D721Med (cell line): ENCODE results near the gene KCNIP4.

Experiments
- DNase-seq: peaks from one replicate; pipeline ENCODE4 v3.0.0; 2011; ENCODE audit warnings: low spot score; ENCODE audit not compliant: insufficient read length
- FAIRE-seq: peaks from 2 replicates; lab custom pipeline; 2011; peaks lifted over from hg19 to GRCh38; lab: Jason Lieb, UNC
- TF ChIP-seq, protein P1 (sequence below): IDR thresholded peaks from 2 replicates; pipeline ENCODE4 v1.5.1; 2012; ENCODE audit warnings: mild to moderate bottlenecking, control low read depth; ENCODE audit not compliant: insufficient read depth; ENCODE audit errors: missing control alignments

The KCNIP4 gene

DNA sequence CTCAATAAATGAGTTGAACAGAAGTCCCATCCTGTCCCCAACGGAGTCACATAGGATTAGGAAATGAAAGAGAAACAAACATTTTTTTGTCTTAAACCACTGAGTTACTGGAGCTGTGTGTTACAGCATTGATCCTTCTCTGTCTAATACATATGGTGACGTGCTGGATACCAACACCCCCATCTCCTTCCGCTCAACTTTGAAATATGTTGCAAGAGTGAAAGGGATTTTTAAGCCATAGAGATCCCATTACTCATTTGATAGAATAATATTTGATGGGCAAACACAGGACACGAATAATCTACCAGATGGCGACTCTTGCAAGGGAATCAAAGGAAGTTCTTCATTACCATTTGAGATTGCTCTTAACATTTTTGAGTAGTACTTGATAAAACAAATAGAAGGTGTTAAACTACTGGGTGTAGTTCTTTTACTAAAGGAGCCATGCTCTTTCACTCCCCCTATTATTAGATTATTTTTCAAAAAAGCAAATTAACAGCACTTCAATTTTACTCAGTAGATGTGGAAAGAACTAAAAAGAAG lies 1107.9 kb downstream of the KCNIP4 start:
- no peak for DNase-seq
- TF ChIP-seq, protein P1, sequence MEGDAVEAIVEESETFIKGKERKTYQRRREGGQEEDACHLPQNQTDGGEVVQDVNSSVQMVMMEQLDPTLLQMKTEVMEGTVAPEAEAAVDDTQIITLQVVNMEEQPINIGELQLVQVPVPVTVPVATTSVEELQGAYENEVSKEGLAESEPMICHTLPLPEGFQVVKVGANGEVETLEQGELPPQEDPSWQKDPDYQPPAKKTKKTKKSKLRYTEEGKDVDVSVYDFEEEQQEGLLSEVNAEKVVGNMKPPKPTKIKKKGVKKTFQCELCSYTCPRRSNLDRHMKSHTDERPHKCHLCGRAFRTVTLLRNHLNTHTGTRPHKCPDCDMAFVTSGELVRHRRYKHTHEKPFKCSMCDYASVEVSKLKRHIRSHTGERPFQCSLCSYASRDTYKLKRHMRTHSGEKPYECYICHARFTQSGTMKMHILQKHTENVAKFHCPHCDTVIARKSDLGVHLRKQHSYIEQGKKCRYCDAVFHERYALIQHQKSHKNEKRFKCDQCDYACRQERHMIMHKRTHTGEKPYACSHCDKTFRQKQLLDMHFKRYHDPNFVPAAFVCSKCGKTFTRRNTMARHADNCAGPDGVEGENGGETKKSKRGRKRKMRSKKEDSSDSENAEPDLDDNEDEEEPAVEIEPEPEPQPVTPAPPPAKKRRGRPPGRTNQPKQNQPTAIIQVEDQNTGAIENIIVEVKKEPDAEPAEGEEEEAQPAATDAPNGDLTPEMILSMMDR: no peak
- FAIRE-seq: no peak

DNA sequence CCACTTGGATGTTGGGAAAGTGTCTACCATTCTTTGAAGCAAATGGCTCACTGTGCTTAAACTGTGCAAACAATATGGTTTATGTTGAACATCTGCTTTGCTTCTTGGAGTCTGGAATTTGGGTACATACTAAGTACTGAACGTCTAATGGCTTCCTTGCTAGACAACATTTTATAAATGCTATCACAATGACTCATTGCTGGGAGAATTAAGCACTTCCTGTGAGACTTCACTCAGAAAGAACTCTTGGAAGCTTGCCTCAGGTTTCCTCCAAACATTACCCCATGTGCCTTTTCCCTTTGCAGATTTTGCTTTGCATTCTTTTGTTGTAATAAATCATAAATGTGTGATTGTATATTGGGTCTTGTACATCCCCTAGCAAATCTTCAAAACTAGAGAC lies 1108.6 kb downstream of the KCNIP4 start:
- FAIRE-seq (no peak), DNase-seq (no peak)
- TF ChIP-seq, protein P1: no peak

DNA sequence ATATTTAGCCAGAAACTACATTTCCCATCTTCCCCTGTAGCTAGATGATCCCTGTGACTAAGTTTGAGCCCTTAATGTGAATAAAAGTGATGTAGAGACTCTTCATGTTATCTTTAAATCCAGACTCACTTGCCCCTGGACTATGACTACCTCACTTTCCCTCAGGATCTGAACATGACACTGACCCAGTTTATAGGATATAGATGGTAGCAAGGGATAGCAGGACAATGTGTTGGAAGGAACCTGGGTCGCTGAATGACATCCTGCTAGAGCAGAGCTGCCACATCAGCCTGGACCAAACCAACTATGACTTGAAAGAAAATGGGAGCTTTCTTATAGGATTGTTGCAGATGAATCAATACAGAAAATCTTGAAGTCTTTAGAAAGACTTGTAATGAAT lies 1110.1 kb downstream of the KCNIP4 start:
- TF ChIP-seq, protein P1: no peak
- no peak for FAIRE-seq
- no peak for DNase-seq

DNA sequence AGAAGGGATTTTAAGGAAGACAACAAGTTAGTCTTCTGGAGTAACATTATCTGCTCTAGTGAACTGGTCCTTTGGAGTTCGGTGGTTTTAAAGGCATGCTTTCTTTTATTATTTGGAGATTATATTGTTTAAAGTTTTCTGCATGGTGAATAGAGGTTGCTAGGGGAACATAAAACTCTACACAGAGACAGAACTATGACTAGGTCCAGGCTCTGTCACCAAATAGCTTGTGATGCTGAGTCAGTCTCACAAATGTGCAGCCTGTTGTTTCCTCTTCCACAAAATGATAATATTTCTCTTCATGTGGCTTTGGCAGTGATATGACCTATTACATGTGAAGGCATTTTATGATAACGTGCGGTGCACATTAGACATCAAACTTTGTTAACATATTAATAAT lies 1115.7 kb downstream of the KCNIP4 start:
- DNase-seq (no peak), FAIRE-seq (no peak)
- TF ChIP-seq, protein P1: no peak

DNA sequence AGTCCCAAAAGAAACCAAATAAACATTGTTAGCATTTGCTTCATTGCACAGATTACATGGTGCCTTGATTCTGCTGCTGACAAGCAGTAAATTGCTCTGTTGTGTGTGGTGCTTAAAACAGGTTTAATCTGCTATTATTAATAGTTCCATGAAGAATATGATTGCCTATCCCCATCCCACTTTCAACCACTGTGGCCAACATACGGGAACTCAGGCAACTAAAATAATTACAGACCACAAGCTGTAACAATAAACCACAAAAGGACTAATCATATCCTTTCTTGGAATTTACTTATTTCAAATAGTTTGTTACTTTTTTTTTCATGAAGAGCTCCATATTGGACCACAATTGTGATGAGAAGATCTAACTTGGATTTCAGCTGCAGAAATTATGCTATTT lies 1116.8 kb downstream of the KCNIP4 start:
- FAIRE-seq: no peak
- DNase-seq: no peak
- TF ChIP-seq, protein P1: no peak

DNA sequence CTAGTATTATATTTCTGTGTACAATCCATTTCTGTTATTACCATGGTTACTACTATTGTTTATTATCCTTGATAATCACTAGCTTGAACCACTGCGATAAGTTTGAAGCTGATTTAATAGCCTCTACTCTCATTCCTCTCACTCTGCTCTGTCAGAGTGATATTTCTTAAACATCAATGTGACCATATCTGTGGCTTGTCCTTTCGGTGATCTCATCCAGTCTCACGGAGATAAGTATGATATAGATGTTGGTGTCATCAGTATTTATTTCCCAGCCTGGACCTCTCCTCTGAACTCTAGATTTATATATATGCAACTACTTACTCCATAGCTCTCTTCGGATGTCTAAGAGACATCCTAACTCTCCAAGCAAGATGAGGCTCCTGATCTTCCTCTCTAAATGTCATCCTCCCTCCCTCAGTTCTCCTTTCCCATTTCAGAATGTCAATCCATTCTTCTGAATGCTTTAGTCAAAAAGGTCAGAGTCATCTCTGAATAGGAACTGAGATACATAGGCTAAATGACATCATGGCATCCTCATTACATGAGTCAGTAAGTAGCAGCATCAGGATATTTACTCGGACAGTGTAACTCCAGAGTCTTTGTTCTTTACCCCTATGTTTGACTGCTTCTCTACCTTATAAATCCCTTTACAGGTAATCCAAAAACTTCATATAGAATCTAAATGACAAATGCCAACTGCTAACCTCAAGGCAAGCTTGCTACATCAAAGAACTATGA lies 1118.8 kb downstream of the KCNIP4 start:
- no peak for DNase-seq
- TF ChIP-seq, protein P1: no peak
- no peak for FAIRE-seq

DNA sequence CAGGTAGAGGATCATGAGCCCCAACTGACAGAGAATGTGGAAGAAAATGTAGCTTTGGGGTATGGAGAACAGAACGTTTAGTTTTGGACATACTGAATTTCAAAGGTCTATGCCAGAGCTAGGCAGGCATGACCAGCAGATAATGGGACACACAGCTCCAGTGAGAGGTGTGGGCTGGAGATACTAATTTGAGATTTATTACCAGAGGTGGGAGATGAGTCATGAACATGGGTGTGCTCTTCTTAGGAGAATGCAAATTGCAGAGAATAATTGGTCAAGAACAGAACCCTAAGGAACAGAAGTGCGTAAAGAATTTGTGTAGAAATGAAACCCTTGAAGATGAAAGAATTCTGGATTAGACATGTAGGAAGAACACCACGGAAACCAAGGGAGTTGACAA lies 1123.1 kb downstream of the KCNIP4 start:
- no peak for FAIRE-seq
- DNase-seq: no peak
- TF ChIP-seq, protein P1: no peak
